Measurements from ENCODE around the gene TNPO1. TPM values are rescaled to one million over a fixed set of nuclear protein-coding genes. Genes with fewer than 3 reads are reported as not detected.

The TNPO1 gene
- total and polyA plus RNA-seq, 9 of the 15 experiments (the other 6 are each of a cell fraction or from before 2014, with no cell fraction given) = 20.8 to 176 (median 97.9) TPM

- TF ChIP-seq KAT8 (IDR thresholded peaks at IDR 0.05; ENCODE audit: low read depth) = no peak
- TF ChIP-seq POLR2AphosphoS5 (IDR thresholded peaks at IDR 0.05; ENCODE audit: control insufficient read depth, insufficient read depth, low read depth, low read length) = peak; percentile 52; the same call in 1 of the 2 replicates
- TF ChIP-seq, protein P1, sequence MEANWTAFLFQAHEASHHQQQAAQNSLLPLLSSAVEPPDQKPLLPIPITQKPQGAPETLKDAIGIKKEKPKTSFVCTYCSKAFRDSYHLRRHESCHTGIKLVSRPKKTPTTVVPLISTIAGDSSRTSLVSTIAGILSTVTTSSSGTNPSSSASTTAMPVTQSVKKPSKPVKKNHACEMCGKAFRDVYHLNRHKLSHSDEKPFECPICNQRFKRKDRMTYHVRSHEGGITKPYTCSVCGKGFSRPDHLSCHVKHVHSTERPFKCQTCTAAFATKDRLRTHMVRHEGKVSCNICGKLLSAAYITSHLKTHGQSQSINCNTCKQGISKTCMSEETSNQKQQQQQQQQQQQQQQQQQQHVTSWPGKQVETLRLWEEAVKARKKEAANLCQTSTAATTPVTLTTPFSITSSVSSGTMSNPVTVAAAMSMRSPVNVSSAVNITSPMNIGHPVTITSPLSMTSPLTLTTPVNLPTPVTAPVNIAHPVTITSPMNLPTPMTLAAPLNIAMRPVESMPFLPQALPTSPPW (CRISPR knock-in tag; IDR thresholded peaks at IDR 0.05) = peak; percentile 52; the same call in 1 of the 2 replicates
- TF ChIP-seq BCL6 (CRISPR knock-in tag; IDR thresholded peaks at IDR 0.05) = no peak
- peak; percentile 76 for TF ChIP-seq CCNT2 (IDR thresholded peaks at IDR 0.05; ENCODE audit: borderline replicate concordance, extremely low read depth, insufficient read length, low read depth, low read length)
- TF ChIP-seq ARID4B (CRISPR knock-in tag; IDR thresholded peaks at IDR 0.05) = peak; percentile 47; the same call in 1 of the 2 replicates
- TF ChIP-seq ZNF124 (CRISPR knock-in tag; IDR thresholded peaks at IDR 0.05) = no peak
- no peak for TF ChIP-seq THRB (CRISPR knock-in tag; conservative IDR thresholded peaks at IDR 0.05)
- TF ChIP-seq PHF21A (IDR thresholded peaks at IDR 0.05; ENCODE audit: borderline replicate concordance, low read depth) = peak; percentile 94
- no peak for TF ChIP-seq SAFB2 (IDR thresholded peaks at IDR 0.05; ENCODE audit: borderline replicate concordance, low read depth, low read length, severe bottlenecking)
- TF ChIP-seq ZBTB8A (IDR thresholded peaks at IDR 0.05; ENCODE audit: partially characterized antibody) = no peak
- TF ChIP-seq HSF4 (CRISPR knock-in tag; IDR thresholded peaks at IDR 0.05; ENCODE audit: borderline replicate concordance) = no peak
- TF ChIP-seq FIP1L1 (IDR thresholded peaks at IDR 0.05; ENCODE audit: low read depth, low read length, poor library complexity, severe bottlenecking) = no peak
- peak; percentile 57; the same call in 1 of the 2 replicates for TF ChIP-seq ZNF224 (CRISPR knock-in tag; IDR thresholded peaks at IDR 0.05)
- peak; percentile 50 for TF ChIP-seq U2AF1 (optimal IDR thresholded peaks at IDR 0.05; ENCODE audit: low read depth, low read length)
- no peak for TF ChIP-seq ZNF311 (CRISPR knock-in tag; IDR thresholded peaks at IDR 0.05)
- peak; percentile 84; the same call in 1 of the 2 replicates for TF ChIP-seq ZBTB17 (CRISPR knock-in tag; IDR thresholded peaks at IDR 0.05)
- TF ChIP-seq ZNF143 (CRISPR knock-in tag; IDR thresholded peaks at IDR 0.05) = no peak
- peak; percentile 48; the same call in 1 of the 2 replicates for TF ChIP-seq RB1 (IDR thresholded peaks at IDR 0.05; ENCODE audit: low read depth)
- TF ChIP-seq KDM5B (IDR thresholded peaks at IDR 0.05; ENCODE audit: insufficient replicate concordance, low read depth, low read length) = peak; percentile 77
- peak; percentile 57 for TF ChIP-seq GABPB1 (CRISPR knock-in tag; IDR thresholded peaks at IDR 0.05)
Measured at GRCh38 chr5:72816284-72817075, at the start of gene TNPO1 (continued).
